Adrenal gland (tissue), 12 donors: ENCODE data around the gene GPSM1. TPM values are rescaled to one million over a fixed set of nuclear protein-coding genes. Genes with fewer than 3 reads are reported as not detected.

Experiments used
- DNase-seq, 7 donors: peaks; one replicate each; pipeline ENCODE4 v3.0.0-alpha.2; 2019 to 2020
- H3K27ac ChIP-seq, 5 donors: fragments of 200-600 bp; sonication (generic) in 4 of 5; 1 replicate in 3 of 5; 2 replicates in 2 of 5; pipeline versions ENCODE4 v1.5.1 to v1.8.0; 2016 to 2020; ENCODE audit warnings: mild to moderate bottlenecking in 1 of 5
- H3K27me3 ChIP-seq: fragments of 200-600 bp; 2 replicates; pipeline ENCODE4 v1.8.0; 2021
- H3K36me3 ChIP-seq, 2 donors: fragments of 200-600 bp; replicated peaks in 1 of 2; 1 replicate in 1 of 2; 2 replicates in 1 of 2; pipeline versions ENCODE4 v1.5.1 to v1.8.0; 2018 to 2022
- H3K4me1 ChIP-seq, 2 donors: fragments of 200-600 bp; replicated peaks in 1 of 2; 1 replicate in 1 of 2; 2 replicates in 1 of 2; pipeline versions ENCODE4 v1.5.1 to v1.8.0; 2018 to 2021
- H3K4me3 ChIP-seq, 4 donors: fragments of 200-600 bp; sonication (generic) in 3 of 4; one replicate each; pipeline ENCODE4 v1.5.1; 2016 to 2018
- H3K9me3 ChIP-seq, 3 donors: fragments of 200-600 bp; sonication (generic) in 1 of 3; replicated peaks in 1 of 3; 1 replicate in 2 of 3; 2 replicates in 1 of 3; pipeline versions ENCODE4 v1.5.1 to v1.8.0; 2016 to 2021
- CTCF ChIP-seq, 6 experiments: fragments of 450-650 bp in 4 of 6; fragments of 200-600 bp in 2 of 6; sonication (generic) in 1 of 6; IDR thresholded peaks; 1 replicate in 5 of 6; 2 replicates in 1 of 6; pipeline versions ENCODE4 v1.5.1 to v1.8.0; 2016 to 2021; ENCODE audit warnings: antibody characterized with exemption in 6 of 6, mild to moderate bottlenecking in 2 of 6, moderate library complexity in 1 of 6
- POLR2A ChIP-seq, 2 donors: fragments of 450-650 bp; IDR thresholded peaks; one replicate each; pipeline ENCODE4 v1.6.1; 2017; ENCODE audit warnings: antibody characterized with exemption in 2 of 2, mild to moderate bottlenecking in 2 of 2, moderate library complexity in 1 of 2
- WGBS, 4 donors: extraction: QIAGEN DNeasy Blood & Tissue Kit in 2 of 4; methylation state at CpG; one replicate each; pipeline versions ENCODE4 v1.1.5 to v1.1.7; 2013 to 2017; 5-methylcytosine and 5-hydroxymethylcytosine counted together
- intact Hi-C, 2 donors: fragments of 100-400 bp; cut with DNase I; formaldehyde crosslinking; loops; one replicate each; pipeline versions ENCODE4 v1.14.1 to v1.15.0; 2022 to 2023
- polyA plus RNA-seq, 3 donors: library from polyadenylated mRNA; stranded (reverse); fragments of 200-250 nt in 2 of 3; fragments of 350-450 nt in 1 of 3; fragmentation: Illumina TruSeq in 1 of 3; extraction: RNeasy Lipid Tissue Mini Kit (QIAGEN cat#74804) in 1 of 3; gene quantifications; one replicate each; pipeline ENCODE4 v1.2.3, GENCODE V29; 2013 to 2014
- total RNA-seq, 9 donors: library from RNA; depleted of rRNA in 4 of 9; stranded (reverse); fragments of >200 nt in 4 of 9; fragments of 120-200 nt in 1 of 9; fragmentation: NEBNext Ultra II Directional in 1 of 9; extraction: Animal tissue kit (Norgen Biotek cat#: 25700) in 1 of 9; gene quantifications; one replicate each; pipeline versions ENCODE4 v1.1.0 to v1.2.4, GENCODE V29; 2013 to 2023
- donor health status: healthy with polysubstance abuse.
- donor health status: Bipolar disorder and iron deficiency.
- donor health status: DM: yes; HTN: yes; CAD: no.
- donor health status: DM: no; HTN: no; CAD: no.
- donor health status: DM: no; HTN: no; CAD: no.
- donor health status: DM: yes; HTN: yes; CAD: no.

GPSM1 gene
- total and polyA plus RNA-seq, 12 donors, result 2.9 to 50.4 (median 17.2) TPM

- intact Hi-C loops, result no loop called here
- DNase-seq, result no peak
- WGBS, 4 donors, result 88 to 94% (median 89%) methylated on average over 7 to 23 of the region's 23 CpGs
- H3K4me1 ChIP-seq, result peaks cover 5 to 26% of the 10 kb centered on the region in 2 donors
- no peaks in the 10 kb centered on the region for H3K9me3 ChIP-seq
- H3K27ac ChIP-seq, result no peak overlapping the region
- H3K36me3 ChIP-seq, result no peaks in the 10 kb centered on the region
- no peak overlapping the region for H3K4me3 ChIP-seq
- H3K27me3 ChIP-seq, result no peaks in the 10 kb centered on the region
- TF ChIP-seq CTCF (IDR thresholded peaks at IDR 0.05) (no peak), POLR2A (IDR thresholded peaks at IDR 0.05) (no peak)
Measured at GRCh38 chr9:136329636-136330405, 2.5 kb downstream of the GPSM1 start.

GRCh38 chr9:136330406-136330990 is 3.2 kb downstream of the GPSM1 start:
- no peaks in the 10 kb centered on the region for H3K36me3 ChIP-seq
- H3K9me3 ChIP-seq, result no peaks in the 10 kb centered on the region
- H3K27me3 ChIP-seq, result no peaks in the 10 kb centered on the region
- no peak overlapping the region for H3K4me3 ChIP-seq
- intact Hi-C loops, result no loop called here
- TF ChIP-seq CTCF (IDR thresholded peaks at IDR 0.05), result no peak
- TF ChIP-seq POLR2A (IDR thresholded peaks at IDR 0.05), result no peak
- peaks cover 5 to 26% of the 10 kb centered on the region in 2 donors for H3K4me1 ChIP-seq
- WGBS, 4 donors, result 81 to 93% (median 89%) methylated on average over 5 to 14 of the region's 14 CpGs
- DNase-seq, result no peak
- no peak overlapping the region for H3K27ac ChIP-seq

- DNase-seq, result no peak
- peaks cover 5 to 26% of the 10 kb centered on the region in 2 donors for H3K4me1 ChIP-seq
- intact Hi-C loops, result no loop called here
- 83 to 100% (median 91%) methylated on average over 3 to 15 of the region's 15 CpGs; no CpG with 5 or more reads in 1 of the 4 donors for WGBS, 4 donors
- no peaks in the 10 kb centered on the region for H3K27me3 ChIP-seq
- no peak overlapping the region for H3K27ac ChIP-seq
- no peak overlapping the region for H3K4me3 ChIP-seq
- no peaks in the 10 kb centered on the region for H3K36me3 ChIP-seq
- TF ChIP-seq POLR2A (IDR thresholded peaks at IDR 0.05) (no peak), CTCF (IDR thresholded peaks at IDR 0.05) (no peak)
- no peaks in the 10 kb centered on the region for H3K9me3 ChIP-seq
Measured at GRCh38 chr9:136331030-136331429, 3.7 kb downstream of the GPSM1 start.

- TF ChIP-seq POLR2A (IDR thresholded peaks at IDR 0.05) (no peak), CTCF (IDR thresholded peaks at IDR 0.05) (no peak)
- WGBS, 4 donors, result 83 to 89% (median 84%) methylated on average over 16 to 46 of the region's 46 CpGs
- no peak for DNase-seq
- peaks cover 5 to 20% of the 10 kb centered on the region in 2 donors for H3K4me1 ChIP-seq
- no peaks in the 10 kb centered on the region for H3K27me3 ChIP-seq
- H3K27ac ChIP-seq, result no peak overlapping the region
- H3K9me3 ChIP-seq, result no peaks in the 10 kb centered on the region
- intact Hi-C loops, result no loop called here
- no peaks in the 10 kb centered on the region for H3K36me3 ChIP-seq
- no peak overlapping the region for H3K4me3 ChIP-seq
Measured at GRCh38 chr9:136331556-136332481, 4.5 kb downstream of the GPSM1 start.
